Measurements from ENCODE around the gene DRAP1. TPM values are rescaled to one million over a fixed set of nuclear protein-coding genes. Genes with fewer than 3 reads are reported as not detected.

DRAP1 gene
- total RNA-seq, 1 donor from 2014 or later, result 66.1 TPM

DNA sequence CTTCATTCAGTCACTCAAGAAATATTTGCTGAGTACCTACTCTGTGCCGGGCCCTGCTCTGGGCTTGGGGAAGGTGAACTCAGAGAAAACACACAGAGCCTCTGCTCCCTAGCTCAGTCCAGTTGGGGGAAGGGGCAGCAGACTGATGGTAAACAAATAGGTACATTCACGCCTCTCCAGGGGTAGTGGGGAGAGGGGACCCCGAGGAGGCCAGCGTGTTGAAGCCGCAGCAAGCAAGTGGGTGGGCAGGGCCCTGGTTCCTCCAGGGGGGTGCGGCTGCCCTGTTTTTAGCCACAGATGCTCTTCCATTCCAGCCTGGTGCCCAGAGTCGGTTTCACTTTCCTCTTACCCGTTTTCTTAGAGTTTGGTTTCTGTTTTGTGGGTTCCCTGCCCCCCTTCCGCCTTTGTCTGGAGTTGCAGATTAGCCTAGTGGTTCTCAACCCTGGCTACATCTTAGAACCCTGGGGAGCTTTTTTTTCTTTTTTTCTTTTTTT, 8.7 kb downstream of the DRAP1 start:
- Mint-ChIP-seq H3K27me3 (no peaks in the 10 kb centered on the region), H3K27ac (no peak overlapping the region), H3K36me3 (no peaks in the 10 kb centered on the region), H3K4me1 (ENCODE audit: unreplicated experiment) (no peaks in the 10 kb centered on the region), H3K4me3 (no peak overlapping the region), H3K9me3 (no peaks in the 10 kb centered on the region)
- TF ChIP-seq, protein P1, sequence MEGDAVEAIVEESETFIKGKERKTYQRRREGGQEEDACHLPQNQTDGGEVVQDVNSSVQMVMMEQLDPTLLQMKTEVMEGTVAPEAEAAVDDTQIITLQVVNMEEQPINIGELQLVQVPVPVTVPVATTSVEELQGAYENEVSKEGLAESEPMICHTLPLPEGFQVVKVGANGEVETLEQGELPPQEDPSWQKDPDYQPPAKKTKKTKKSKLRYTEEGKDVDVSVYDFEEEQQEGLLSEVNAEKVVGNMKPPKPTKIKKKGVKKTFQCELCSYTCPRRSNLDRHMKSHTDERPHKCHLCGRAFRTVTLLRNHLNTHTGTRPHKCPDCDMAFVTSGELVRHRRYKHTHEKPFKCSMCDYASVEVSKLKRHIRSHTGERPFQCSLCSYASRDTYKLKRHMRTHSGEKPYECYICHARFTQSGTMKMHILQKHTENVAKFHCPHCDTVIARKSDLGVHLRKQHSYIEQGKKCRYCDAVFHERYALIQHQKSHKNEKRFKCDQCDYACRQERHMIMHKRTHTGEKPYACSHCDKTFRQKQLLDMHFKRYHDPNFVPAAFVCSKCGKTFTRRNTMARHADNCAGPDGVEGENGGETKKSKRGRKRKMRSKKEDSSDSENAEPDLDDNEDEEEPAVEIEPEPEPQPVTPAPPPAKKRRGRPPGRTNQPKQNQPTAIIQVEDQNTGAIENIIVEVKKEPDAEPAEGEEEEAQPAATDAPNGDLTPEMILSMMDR (conservative IDR thresholded peaks at IDR 0.05), result no peak
- no peak for DNase-seq (ENCODE audit: extremely low spot score, unreplicated experiment)

- TF ChIP-seq, protein P1 (conservative IDR thresholded peaks at IDR 0.05), result no peak
- Mint-ChIP-seq H3K4me1 (ENCODE audit: unreplicated experiment) (no peaks in the 10 kb centered on the region), H3K36me3 (no peaks in the 10 kb centered on the region), H3K27me3 (no peaks in the 10 kb centered on the region), H3K27ac (no peak overlapping the region), H3K4me3 (no peak overlapping the region), H3K9me3 (no peaks in the 10 kb centered on the region)
- DNase-seq (ENCODE audit: extremely low spot score, unreplicated experiment), result no peak
Observed at GRCh38 chr11:65928667-65929066, 9.4 kb downstream of the DRAP1 start.

DNA sequence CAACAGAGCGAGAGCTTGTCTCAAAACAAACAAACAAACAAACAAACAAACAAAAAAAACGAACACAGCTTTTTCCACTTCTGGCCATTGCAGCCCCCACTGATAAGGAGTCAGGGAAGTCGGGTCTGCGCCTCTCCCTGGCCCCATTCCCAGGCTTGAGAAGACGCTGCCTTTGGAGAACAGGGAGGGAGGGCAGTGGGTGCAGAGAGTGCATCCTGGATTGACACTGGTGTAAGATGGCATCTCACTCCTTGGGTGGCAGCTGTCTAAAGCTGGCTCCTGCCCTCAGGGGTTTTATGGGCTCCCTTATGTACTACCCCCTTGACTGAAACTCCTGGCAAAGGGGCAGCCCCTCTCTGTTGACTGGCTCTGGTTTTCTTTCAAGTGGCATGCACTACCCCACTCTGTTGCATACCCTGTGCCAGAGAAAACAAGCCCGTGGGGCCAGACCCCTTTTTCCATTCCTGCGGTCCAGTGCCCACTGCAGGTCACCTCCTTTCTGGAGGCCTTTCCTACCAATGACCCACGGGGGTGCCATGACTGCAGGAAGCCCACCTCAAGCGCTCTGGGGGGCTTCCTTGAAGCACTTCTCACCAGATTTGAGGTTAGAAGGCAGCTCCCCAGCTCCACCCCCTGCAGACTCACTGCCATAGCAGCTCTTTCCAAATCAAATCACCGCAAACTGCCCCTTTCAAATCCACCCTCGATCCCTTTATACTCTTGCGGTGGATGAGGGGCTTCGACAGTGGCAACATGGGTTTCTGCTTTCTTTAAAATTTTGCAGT, 12.7 kb downstream of the DRAP1 start:
- H3K27ac Mint-ChIP-seq, result no peak overlapping the region
- no peak overlapping the region for H3K4me3 Mint-ChIP-seq
- no peaks in the 10 kb centered on the region for H3K9me3 Mint-ChIP-seq
- no peaks in the 10 kb centered on the region for H3K36me3 Mint-ChIP-seq
- TF ChIP-seq, protein P1 (conservative IDR thresholded peaks at IDR 0.05), result no peak
- peaks cover 4% of the 10 kb centered on the region for H3K4me1 Mint-ChIP-seq (ENCODE audit: unreplicated experiment)
- DNase-seq (ENCODE audit: extremely low spot score, unreplicated experiment), result no peak
- no peaks in the 10 kb centered on the region for H3K27me3 Mint-ChIP-seq

DNA sequence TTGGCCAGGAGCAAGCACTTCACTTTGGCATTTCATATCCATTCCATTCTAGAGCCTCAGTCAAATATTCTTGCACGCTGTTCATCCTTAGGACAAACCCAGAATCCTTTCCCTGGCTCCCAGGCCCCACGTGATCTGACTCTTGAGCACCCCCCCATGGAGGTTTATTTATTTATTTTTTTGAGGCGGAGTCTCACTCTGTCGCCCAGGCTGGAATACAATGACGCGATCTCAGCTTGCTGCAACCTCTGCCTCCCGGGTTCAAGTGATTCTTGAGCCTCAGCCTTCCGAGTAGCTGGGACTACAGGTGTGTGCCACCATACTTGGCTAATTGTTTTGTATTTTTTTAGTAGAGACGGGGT, 13.3 kb downstream of the DRAP1 start:
- Mint-ChIP-seq H3K27me3 (peaks cover 2% of the 10 kb centered on the region), H3K9me3 (no peaks in the 10 kb centered on the region)

GRCh38 chr11:65934014-65934413, 14.8 kb downstream of the DRAP1 start:
- TF ChIP-seq, protein P1 (conservative IDR thresholded peaks at IDR 0.05), result no peak
- H3K4me3 Mint-ChIP-seq, result no peak overlapping the region
- peaks cover 4% of the 10 kb centered on the region for H3K4me1 Mint-ChIP-seq (ENCODE audit: unreplicated experiment)
- H3K27me3 Mint-ChIP-seq, result peaks cover 12% of the 10 kb centered on the region
- no peaks in the 10 kb centered on the region for H3K9me3 Mint-ChIP-seq
- no peaks in the 10 kb centered on the region for H3K36me3 Mint-ChIP-seq
- H3K27ac Mint-ChIP-seq, result no peak overlapping the region
- no peak for DNase-seq (ENCODE audit: extremely low spot score, unreplicated experiment)

More for the DNA sequence above, 13.3 kb downstream of the DRAP1 start:
- TF ChIP-seq, protein P1 (conservative IDR thresholded peaks at IDR 0.05), result peak; percentile 59
- H3K4me3 Mint-ChIP-seq, result no peak overlapping the region
- H3K27ac Mint-ChIP-seq, result no peak overlapping the region
- no peaks in the 10 kb centered on the region for H3K36me3 Mint-ChIP-seq
- no peak for DNase-seq (ENCODE audit: extremely low spot score, unreplicated experiment)
- H3K4me1 Mint-ChIP-seq (ENCODE audit: unreplicated experiment), result peaks cover 4% of the 10 kb centered on the region

All from type B pancreatic cell (in vitro differentiated cells).